ENCODE data around the gene SGTA. TPM values are rescaled to one million over a fixed set of nuclear protein-coding genes. Genes with fewer than 3 reads are reported as not detected.

SGTA gene
- polyA plus RNA-seq, 1 donor = 52.4 TPM

DNA sequence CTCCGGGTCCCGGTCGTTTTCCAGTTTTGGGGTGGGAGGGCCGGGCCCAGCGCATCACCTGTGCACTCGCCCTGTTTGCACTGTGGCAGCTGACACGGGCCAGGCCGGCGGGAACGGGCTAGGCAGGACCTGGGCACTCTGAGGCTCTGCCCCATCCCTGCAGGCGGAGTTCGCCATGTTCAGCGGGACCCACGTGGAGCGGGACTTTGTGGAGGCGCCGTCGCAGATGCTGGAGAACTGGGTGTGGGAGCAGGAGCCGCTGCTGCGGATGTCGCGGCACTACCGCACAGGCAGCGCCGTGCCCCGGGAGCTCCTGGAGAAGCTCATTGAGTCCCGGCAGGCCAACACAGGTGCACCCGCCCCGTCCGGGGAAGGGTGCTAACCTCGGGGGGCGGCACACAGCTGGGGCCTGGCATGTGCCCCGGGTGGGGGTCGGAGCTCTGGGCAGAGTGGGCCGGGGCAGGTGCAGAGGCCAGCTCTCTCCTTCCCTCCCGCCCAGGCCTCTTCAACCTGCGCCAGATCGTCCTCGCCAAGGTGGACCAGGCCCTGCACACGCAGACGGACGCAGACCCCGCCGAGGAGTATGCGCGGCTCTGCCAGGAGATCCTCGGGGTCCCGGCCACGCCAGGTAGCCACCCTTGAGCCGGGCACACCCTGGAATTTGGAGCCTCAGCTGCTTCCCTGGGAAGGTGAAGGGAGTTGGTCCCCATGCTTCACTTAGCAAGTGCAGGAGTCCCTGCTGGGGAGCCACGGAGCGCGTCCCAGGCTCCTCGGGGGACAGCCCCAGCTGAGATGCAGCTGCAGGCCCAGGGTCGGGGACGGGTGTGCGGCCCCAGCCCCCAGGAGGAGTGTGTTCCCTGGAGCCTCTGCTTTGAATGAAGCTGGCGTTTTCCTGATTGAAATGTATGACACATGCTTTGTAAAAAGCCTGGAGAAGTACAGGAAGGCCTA, 27.3 kb upstream of the SGTA start:
- DNase-seq = no peak

DNA sequence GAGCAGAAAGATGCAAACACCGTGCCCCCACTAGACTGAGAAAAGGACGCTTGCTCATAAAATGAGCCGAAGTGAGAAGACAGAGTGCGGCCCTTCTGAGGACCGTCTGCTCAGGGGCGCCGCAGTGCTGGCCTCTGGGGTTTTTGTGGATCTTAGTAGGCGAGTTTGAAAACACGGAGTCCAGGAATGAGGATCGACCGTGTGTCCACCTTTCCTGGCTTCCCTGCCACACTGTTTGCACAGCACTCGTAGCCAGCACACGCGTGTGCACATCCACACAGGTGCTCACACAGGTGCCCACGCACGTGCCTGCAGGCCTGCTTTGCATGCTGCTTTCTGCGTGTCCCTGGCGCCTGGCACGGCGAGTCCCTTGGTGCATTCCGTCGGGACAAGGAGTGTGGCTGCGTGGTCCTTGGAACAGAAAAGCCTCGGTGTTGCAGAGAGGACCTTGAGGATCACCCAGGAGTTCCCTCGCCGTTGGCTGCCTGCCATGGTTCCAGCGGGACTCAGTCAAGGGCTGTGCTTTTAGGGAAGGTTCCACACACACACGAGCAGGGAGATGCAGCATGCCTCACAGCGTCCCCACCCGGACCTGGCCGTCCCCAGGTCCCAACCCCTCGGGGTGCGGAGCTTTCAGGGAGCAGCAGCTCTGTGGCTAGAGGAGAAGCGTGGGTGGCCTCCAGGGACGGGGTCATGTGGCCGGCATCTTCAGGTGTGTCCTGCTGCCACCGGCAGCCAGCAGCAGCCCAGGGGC, 26.5 kb upstream of the SGTA start:
- DNase-seq = no peak

DNA sequence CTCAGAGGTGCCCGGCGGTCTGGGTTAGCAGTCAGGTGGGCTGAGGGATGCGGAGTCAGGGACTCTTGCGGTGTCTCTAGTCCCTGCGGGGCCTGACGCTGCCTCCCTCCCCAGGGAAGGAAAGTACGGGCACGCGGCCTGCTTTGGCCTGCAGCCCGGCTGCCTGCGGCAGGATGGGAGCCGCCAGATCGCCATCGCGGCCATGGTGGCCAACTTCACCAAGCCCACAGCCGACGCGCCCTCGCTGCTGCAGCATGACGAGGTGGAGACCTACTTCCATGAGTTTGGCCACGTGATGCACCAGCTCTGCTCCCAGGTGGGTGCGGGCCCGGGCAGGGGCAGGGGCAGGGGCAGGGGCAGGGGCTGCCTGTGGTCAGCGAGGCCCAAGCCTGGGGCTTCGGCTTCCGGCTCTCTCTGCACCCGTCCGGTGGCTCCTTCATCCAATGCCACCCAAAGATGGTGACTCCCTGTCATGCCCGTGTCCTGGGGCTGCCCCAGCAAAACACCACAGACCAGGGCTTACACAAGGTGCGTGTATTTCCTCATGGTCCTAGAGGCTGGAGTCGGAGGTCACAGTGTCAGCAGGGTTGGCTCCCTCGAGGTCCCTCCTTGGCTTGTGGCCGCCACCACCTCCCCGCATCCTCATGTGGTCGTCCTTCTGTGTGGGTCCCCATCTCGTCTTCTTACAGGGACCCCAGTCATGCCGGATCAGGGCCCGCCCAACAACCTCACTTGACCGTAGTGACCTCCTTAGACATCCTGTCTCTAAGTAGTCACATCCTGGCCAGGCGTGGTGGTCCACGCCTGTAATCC, 25.3 kb upstream of the SGTA start:
- DNase-seq = no peak

DNA sequence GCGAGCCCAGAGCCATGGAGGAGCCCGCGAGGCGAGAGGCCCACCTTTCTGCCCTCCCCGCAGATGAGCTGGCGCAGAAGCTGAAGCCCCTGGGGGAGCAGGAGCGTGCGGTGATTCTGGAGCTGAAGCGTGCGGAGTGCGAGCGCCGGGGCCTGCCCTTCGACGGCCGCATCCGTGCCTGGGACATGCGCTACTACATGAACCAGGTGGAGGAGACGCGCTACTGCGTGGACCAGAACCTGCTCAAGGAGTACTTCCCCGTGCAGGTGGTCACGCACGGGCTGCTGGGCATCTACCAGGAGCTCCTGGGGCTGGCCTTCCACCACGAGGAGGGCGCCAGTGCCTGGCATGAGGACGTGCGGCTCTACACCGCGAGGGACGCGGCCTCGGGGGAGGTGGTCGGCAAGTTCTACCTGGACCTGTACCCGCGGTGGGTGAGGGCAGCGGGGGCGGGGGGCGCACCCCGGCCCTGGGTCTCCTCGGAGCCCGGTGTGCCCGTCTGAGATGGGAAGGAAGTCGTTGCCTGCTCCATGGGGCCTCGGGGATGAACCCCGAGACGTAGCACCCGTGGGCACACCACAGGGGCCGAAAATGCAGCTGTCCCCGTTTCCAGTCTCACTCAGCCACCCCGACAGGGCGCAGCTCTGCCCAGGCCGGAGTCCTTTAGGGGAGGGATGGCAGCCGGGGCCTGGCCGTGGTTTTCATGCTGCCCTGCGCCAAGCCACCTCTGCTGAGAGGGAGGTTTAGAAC, 24.5 kb upstream of the SGTA start:
- DNase-seq = no peak

DNA sequence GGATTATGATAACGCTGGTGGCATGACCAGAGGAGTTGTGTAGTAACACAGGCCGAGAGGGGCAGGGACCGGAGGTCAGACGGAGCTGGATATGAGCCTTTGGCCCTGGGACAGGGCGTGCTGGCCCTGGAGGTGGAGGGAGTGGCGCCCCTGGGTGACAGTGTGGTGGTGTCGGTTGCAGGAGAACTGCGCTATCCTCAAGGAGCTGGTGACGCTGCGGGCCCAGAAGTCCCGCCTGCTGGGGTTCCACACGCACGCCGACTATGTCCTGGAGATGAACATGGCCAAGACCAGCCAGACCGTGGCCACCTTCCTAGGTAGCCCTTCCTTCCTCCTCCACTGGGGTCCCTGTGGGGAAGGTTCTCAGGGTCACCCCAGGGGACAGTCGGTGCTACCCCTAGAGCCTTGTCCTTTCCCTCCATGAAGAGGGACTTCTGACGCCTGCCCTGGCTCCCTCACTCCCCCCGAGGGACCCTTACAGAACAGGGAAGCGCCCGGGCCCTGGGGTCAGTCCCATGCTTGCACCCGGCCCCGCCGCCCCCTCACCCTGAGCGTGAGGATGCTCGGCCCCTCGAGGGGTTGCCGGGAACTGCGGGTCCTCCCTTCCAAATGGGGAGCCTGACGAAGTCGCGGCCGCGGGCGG, 23.8 kb upstream of the SGTA start:
- DNase-seq = no peak

DNA sequence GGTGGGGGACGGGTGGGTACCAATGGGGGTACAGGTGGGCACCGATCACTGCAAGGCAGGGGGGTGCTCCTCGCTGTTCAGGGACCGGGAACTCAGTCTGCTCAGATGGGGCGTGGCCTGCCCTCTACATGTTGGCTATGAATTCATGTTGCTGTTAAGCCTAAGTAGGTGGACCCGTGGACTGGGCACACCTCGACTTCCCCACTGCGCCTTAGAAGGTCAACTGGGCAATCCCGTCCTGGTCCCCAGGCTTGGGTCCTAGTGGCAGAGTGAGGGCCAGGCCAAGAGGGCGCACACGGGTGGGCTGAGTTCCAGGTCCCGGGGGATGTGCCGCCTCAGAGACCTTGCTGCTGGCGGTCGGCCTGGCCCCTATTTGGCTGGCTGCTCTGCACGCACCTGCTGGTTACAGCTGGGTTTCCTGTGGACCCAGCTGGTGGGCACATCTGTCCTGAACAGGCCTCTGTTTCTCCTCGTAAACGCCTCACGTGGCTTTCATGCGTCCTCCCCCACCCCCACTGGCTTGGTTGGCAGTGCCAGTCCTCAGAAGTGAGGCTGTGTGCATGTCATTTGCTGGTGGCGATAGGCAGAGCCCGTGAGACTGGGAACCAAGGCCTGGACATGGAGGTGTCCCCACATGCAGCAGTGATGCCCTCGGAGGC, 23.0 kb upstream of the SGTA start:
- no peak for DNase-seq

DNA sequence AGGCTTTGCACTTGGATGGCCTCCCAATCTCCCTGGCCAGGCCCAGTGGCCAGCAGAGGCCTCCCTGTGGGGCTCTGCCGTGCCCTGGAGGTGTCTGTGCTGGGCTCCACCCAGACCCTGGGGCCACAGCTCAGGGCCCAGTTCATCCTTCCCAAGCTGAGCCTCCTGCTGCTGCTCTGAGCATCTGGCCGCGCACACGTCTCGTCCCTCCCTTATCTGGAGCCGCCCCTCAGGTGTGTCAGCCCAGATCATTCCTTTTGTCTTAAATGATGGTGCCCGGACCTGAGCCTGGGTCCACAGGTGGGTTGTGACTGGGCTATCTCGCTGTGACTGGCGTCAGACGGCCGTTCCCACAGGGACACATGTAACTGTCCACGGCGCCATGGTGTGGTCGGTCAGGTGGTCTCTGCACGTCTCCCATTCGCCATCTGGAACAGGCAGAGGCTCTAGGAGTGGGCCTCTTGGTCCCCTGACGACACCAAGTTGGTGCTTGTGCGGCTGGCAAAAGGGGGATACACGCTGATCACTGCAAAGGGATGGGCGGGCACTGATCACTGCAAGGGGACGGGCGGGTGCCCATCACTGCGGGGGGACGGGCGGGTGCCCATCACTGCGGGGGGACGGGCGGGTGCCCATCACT, 22.3 kb upstream of the SGTA start:
- DNase-seq = no peak

DNA sequence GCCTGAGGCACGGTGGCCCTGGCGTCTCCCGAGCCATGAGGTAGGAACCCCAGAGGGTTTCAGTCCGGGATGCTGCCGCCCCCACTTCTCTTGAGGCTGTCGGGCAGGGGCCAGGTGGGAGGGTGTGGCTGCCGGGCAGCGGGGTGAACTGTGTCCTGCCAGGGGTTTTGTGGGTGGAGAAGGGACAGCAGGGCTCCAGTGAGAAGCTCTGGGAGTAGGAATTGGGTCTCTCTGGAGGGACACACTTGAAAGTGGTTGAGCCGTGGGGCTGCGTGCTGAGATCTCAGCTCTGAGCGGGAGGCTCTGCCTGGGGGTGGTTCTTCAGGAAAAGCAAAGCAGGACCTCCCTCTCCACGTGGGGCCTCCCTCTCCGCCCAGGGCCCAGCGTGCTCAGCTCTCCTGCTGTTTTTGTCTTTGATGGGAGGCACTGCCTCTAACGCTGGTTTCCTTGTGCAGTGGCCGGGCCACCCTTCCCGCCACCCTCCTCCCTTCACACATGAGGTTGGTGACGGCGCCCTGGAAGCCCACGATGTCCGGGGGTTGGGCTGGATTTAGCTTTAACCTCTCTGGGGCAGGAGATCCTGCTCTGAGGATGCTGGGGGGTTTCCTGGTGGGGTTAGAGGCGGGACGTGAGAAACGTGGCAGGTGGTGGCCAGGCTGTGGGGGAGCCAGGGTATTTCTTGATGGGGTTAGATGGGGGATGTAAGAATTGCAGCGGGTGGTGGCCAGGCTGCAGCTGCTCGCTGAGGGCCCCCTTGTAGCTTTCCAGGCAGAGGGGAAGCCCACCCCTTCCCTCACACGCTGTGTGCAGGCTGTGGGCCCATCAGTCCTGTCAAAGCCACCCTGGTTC, 21.3 kb upstream of the SGTA start:
- DNase-seq = no peak

DNA sequence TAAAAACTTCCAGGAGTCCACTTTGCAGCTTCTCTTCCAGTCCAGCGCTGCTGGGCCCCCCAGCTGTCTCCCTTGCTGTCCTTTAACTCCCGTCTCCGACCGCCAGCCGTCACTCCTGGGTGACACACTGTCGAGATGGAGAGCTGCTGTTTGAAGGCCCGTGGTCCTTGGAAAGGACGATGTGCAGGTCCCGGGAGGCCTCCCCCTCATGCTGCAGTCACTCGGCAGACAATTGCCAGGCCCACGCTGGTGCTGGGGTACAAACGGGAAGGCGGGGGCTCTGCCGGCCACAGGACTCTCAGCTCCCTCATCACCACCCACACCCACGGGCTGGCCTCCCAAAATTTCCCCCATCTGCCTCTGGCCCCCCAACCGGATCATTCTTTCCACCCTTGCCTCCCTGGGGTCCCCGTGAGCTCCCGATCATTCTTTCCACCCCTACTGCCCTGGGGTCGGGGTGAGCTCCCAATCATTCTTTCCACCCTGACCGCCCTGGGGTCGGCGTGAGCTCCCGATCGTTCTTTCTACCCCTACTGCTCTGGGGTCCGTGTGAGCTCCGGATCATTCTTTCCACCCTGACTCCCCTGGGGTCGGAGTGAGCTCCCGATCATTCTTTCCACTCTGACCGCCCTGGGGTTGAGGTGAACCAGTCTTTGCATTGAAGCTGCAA, 20.5 kb upstream of the SGTA start:
- no peak for DNase-seq

DNA sequence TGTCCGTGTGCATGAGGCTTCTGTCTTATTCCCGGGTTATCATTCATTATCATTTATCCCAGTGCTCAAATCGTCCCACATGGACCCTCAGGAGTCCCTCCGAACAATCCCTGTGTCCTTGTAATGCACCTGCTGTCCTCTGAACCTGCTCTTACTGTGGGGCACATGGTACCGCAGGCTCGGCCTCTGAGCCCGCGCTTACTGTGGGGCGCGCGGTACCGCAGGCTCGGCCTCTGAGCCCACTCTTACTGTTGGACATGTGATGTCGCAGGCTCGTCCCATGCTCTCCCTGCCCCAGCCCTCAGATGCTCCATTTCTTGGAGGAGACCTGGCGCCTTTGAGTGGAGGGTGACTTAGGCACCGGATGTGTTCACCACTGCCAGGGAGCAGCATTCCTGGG, 19.8 kb upstream of the SGTA start:
- DNase-seq = no peak

DNA sequence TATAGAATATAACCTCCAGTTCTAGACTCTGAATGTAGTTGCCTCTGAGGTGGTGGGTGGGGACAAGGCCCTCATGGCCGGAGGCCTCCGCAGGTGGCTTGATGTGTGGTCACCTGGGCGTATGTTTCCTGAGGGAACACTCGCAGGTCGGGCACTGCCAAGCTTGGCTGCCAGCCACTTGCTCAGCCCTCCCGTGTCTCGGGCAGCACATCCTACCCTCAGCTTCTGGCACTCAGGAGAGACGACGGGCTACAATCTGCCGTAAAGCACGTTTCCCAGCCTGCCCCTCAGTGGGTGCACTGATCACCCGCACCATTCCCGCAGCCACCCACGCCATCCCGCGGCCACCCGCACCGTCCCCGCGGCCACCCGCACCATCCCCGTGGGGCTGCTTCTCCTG, 17.4 kb upstream of the SGTA start:
- no peak for DNase-seq

DNA sequence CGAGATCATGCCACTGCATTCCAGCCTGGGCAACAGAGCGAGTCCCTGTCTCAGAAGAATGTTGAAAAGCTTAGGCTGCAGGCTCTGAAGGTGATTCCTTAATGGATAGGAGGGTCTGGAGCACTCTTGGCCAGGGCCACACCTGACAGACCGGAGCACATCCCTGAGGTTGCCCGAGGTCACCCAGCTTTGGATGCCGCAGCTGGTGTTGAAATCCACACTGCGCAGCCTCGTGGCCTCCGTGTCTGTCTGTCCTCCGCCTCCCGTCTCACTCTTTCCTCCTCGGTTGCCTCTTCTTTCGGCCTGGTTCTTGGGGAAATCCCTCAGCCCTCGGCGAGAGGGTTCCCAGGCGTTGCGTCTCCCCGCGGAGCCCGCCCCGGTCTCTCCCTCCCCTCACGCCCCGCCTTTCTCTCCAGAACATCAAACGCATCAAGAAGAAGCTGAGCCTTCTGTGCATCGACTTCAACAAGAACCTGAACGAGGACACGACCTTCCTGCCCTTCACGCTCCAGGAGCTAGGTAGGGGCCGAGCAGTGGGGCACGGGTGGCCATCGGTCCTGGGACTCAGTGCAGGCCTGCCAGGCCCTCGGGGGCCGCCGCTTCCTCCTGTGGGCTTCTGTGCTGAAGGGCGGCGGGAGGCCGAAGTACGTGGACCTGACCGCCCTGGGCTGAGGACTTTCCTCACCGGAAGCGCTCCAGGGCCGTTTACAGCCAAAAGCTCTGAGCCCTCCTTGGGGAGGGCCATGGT, 16.4 kb upstream of the SGTA start:
- DNase-seq = no peak

DNA sequence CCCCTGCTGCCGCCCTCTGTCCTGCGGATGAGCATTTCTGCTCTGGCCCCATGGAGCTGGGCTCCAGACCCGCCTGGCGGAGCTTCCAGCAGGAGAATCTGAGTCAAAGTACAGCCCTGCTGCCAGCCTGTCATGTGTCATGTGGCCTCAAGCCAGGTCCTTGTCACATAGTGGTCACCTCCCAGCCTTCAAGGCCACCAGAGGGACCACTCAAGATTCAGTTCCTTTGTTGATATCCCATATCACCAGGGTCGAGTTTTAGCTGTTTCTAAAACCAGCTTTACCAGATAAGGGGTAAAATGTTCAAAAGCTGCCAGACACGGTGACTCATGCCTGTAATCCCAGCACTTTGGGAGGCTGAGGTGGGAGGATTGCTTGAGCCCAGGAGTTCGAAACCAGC, 15.7 kb upstream of the SGTA start:
- no peak for DNase-seq

DNA sequence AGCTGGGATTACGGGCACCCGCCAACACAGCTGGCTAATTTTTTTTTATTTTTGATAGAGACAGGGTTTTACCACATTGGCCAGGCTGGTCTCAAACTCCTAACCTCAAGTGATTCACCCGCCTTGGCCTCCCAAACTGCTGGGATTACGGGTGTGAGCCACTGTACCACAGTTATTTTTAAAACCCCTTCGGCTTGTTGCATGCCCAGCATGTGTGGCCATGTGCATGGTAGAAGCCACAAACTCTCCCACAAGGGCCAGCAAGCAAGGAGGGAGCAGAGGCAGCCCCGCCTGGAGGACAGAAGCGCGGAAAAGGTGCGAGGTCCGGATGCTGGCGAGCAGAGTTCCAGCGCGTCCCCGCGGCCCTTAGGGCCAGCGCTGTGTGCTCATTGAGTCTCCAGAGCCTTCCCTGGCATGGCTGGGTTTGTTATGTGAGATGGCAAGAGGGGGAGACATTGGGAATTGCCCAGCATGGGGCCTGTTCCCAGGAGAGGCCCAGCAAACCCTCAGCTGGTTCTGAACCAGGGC, 15.1 kb upstream of the SGTA start:
- DNase-seq = no peak

DNA sequence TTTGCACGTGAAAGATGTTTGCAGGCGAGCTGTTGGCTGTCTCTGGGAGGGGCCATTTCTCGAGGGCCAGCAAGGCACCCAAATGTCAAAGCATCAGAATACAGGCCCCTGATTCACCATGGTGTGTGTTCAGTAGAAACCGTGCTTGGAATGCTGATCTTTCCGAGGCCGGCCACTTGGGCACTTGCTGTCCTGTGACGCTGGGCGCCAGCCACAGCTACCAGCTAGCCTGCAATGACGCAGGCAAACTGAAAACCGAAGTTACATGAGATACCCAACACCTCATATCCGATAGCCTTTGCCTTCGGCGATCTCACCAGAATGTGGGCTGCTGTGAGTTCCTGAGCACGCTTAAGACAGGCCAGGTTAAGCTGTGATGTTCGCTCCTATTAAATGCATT, 14.2 kb upstream of the SGTA start:
- DNase-seq = no peak

DNA sequence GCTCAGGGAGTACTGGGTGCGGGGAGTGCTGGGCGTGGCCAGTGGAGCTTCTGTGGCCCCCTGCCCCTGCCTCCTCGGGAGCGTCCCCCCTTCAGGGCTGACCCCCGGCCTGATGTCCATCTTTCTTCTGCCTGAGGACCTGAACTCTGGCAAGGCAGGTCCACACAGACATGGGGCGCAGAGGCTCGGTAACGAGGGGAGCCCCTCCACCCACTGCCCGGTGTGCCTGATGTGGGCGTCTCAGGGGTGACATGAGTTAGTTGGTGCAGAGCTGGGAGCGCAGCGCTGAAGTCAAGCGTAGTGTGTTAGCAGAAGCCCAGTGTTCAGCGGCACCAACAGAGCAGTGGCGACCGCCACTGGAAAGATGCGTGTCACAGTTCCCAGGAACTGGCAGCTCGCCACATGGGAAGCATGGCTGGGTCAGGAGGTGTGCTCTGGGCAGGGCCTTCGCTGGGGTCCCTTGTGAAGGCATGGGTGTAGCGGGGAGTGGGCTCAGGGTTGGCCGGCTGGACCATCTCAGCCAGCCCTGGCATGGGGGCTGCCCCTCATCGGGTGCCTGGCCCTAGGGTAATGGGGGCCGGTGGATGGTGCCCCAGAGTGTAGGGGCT, 13.7 kb upstream of the SGTA start:
- DNase-seq = no peak
